Muscle of arm (tissue), 12 donors: Measurements from ENCODE around the gene ZNF76. TPM values are rescaled to one million over a fixed set of nuclear protein-coding genes. Genes with fewer than 3 reads are reported as not detected.
A peak's percentile ranks its signal among the peaks of the same experiment; 100 is the strongest.
"Not testable (repeated sequence)": the region's sequence is repeated elsewhere in the genome, so short reads cannot be mapped to it uniquely, and the experiment has no call there.

Source experiments
- DNase-seq: peaks from one replicate; pipeline ENCODE4 v3.0.0-alpha.2; 2013
- polyA plus RNA-seq, 12 donors: library from polyadenylated mRNA; unstranded; fragments of 120-200 nt; gene quantifications; one replicate each; pipeline ENCODE4 v1.2.1, GENCODE V29; 2013; ENCODE audit not compliant: insufficient read length in 12 of 12

ZNF76 gene
- polyA plus RNA-seq, 12 donors, result 16.0 to 40.5 (median 25.6) TPM; not detected in 1

- no peak for DNase-seq
These were observed 61.6 kb downstream of the ZNF76 start for GRCh38 chr6:35321091-35321490.

- peak; percentile 35 for DNase-seq
These were observed 68.0 kb downstream of the ZNF76 start for GRCh38 chr6:35327349-35328027.

GRCh38 chr6:35328108-35328723 lies 68.7 kb downstream of the ZNF76 start:
- DNase-seq, result no peak

GRCh38 chr6:35328965-35329364 lies 69.4 kb downstream of the ZNF76 start:
- not testable (repeated sequence) for DNase-seq

GRCh38 chr6:35330541-35331119 lies 71.1 kb downstream of the ZNF76 start:
- DNase-seq, result no peak

- DNase-seq, result not testable (repeated sequence)
These were observed 72.7 kb downstream of the ZNF76 start for GRCh38 chr6:35332074-35332887.

- DNase-seq, result no peak
These were observed 82.0 kb downstream of the ZNF76 start for GRCh38 chr6:35341557-35341956.

- peak; percentile 98 for DNase-seq
These were observed 82.9 kb downstream of the ZNF76 start, which contains the start of gene PPARD for GRCh38 chr6:35342258-35343091. TSS of gene PPARD (plus strand) at chr6:35342558. CDS start at chr6:35411088, 68,530 bp downstream.

GRCh38 chr6:35343092-35343834 lies 83.7 kb downstream of the ZNF76 start:
- DNase-seq, result no peak

- no peak for DNase-seq
These were observed 84.5 kb downstream of the ZNF76 start for GRCh38 chr6:35343835-35344550.

Other genes starting within 250 kb of the ZNF76 start
- gene TCP11, start 118.4 kb upstream of the ZNF76 start, polyA plus RNA-seq, result under 1 TPM in 10 of 12 donors, not detected in 2; 0.11 to 0.74 (median 0.35) TPM
- 1 to 10 TPM in 8 of 12 donors, under 1 TPM in 2, not detected in 2; 0.68 to 4.4 (median 1.4) TPM for gene SCUBE3, start 45.8 kb upstream of the ZNF76 start, polyA plus RNA-seq
- gene DEF6, start 38.1 kb downstream of the ZNF76 start, polyA plus RNA-seq, result 10 to 100 TPM in 1 of 12 donors, 1 to 10 TPM in 10, not detected in 1; 2.9 to 16.7 (median 4.4) TPM
- 10 to 100 TPM in 11 of 12 donors, not detected in 1; 16.9 to 26.4 (median 21.1) TPM for gene PPARD, start 82.8 kb downstream of the ZNF76 start, polyA plus RNA-seq
- gene FANCE, start 192.6 kb downstream of the ZNF76 start, polyA plus RNA-seq, result 10 to 100 TPM in 11 of 12 donors, not detected in 1; 14.2 to 26.4 (median 18.7) TPM
- 1,000 to 10,000 TPM; 2,007 to 3,850 (median 2,490) TPM for gene RPL10A, start 208.7 kb downstream of the ZNF76 start, polyA plus RNA-seq
- 100 to 1,000 TPM in 1 of 12 donors, 10 to 100 TPM in 11; 46.2 to 212 (median 59.5) TPM for gene TEAD3, start 237.3 kb downstream of the ZNF76 start, polyA plus RNA-seq